ENCODE measurements around the gene SLC23A2.

Gene SLC23A2

DNA sequence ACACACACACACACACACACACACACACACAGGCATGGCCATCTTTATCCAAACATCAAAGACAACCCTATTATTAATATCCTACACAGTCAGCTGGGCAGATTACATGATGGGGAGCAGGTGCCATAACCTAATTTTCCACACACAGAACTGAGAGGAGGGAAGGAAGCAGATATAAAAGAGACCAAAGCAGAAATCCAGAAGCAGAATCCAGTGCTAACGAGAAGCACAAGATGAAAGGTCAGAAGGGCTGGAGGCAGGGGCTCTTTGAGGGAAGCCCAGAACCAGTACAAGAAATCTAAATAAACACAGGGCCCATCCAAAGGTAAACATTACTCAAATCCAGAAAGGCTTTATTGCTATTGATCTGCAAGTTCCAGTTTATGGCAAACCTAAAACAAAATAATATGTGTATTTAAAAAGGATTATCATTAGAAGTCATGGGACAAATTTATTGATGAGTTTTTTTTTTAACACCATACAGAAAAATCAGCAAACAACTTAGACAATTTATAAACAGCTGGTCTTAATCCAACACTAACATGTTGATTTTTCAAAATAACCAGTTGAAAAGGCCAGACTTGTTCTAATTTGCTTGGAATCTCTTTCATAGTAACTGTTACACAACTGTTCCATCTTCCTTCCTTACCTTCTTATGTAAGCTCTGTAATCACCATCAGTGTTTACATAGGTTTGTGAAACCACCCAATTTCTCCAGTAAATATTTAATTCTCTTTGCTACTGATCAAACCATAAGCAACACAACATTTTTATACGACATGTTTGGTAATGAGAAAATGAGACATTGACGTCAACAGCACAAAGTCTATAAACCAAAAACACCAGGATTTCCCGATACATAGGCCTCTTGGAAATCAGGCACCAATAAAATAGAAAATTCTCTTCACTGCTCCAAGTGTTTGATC is 34.2 kb downstream of the SLC23A2 start:
- DNase-seq (ENCODE audit: low read depth) = no peak

DNA sequence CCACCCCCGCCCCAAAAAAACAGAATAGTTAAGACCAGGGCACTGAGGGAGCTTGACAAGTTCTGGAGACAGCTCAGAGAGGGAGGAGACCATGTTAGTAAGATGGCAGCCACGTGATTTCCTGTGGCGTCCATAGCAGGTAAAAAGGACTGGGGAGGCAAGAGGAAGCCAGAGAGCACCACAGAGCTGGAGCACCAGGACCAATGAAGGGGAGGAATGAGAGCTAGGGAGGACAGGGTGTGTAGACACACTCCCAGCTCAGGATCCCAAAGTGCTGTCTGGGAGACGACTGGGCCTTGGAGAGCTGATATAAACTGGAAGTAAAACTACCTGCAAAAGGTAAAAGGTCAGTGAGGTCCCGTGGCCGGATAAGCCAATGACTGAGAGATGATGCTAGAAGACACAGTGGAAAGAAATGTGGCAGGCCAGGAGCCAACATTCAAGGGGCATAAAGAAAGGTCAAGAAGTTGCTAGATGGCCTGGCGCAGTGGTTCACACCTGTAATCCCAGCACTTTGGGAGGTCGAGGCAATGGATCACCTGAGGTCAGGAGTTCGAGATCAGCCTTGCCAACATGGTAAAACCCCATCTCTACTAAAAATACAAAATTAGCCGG is 39.0 kb downstream of the SLC23A2 start:
- DNase-seq (ENCODE audit: low read depth) = no peak

- DNase-seq (ENCODE audit: low read depth) = peak; percentile 86
Observed at GRCh38 chr20:4961746-4962145, 39.6 kb downstream of the SLC23A2 start.

GRCh38 chr20:4959592-4959991 is 41.7 kb downstream of the SLC23A2 start:
- no peak for DNase-seq (ENCODE audit: low read depth)

- peak; percentile 44 for DNase-seq (ENCODE audit: low read depth)
Observed at GRCh38 chr20:4957939-4958362, 43.4 kb downstream of the SLC23A2 start.

DNA sequence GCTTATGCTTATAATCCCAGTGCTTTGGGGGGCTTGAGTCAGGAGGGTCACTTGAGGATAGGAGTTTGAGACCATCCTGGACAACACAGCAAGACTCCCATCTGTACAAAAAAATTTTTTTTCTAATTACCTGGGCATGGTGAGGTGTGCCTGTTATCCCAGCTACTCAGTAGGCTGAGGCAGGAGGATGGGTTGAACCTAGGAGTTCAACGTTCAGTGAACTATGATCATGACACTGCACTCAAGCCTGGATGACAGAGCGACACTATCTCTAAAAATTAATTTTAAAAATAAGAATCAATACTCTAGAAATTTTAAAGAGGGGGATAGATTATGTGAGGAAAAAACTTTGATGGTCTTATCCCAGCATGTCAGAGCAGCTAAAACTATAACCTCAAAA is 44.1 kb downstream of the SLC23A2 start:
- no peak for DNase-seq (ENCODE audit: low read depth)

GRCh38 chr20:4956200-4956810 is 45.0 kb downstream of the SLC23A2 start:
- no peak for DNase-seq (ENCODE audit: low read depth)

GRCh38 chr20:4953881-4954280 is 47.4 kb downstream of the SLC23A2 start:
- DNase-seq (ENCODE audit: low read depth) = no peak

DNA sequence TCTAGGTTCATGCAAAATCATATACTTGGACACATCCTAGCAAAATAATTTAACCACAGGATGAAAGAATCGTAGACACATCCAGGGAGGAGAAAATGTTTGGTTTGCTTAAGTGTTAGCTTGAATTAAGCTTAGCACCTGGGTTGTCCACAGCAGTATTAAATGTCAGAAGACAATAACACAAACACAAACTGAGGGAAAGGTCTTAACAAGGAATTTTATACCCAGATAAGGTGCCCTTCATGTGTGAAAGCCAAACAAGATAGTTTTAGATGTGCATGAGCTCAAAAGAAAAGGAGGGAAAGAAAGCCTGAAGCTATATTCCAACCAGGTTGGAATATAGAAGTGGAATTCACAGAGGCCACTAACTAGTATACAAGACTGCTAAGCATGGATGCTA is 49.1 kb downstream of the SLC23A2 start:
- no peak for DNase-seq (ENCODE audit: low read depth)

DNA sequence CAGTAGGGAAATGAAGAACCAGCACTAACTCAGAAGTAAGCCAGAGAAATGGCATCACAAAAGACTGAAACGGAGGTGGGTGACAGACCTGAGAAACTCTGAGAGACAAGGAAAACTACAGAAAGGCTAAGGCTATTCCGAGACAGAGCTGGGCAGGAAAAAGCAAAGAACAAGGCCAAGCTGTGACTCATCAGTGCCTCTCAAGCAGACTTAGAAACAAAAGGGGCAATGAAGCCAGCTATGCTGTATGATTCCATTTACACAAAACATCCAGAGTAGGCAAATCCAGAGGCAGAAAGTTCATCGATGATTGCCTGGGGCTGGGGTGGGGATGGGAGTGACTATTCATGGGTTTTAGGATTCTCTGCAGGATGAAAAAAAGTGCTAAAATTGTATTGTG is 50.0 kb downstream of the SLC23A2 start:
- DNase-seq (ENCODE audit: low read depth) = peak; percentile 68

DNA sequence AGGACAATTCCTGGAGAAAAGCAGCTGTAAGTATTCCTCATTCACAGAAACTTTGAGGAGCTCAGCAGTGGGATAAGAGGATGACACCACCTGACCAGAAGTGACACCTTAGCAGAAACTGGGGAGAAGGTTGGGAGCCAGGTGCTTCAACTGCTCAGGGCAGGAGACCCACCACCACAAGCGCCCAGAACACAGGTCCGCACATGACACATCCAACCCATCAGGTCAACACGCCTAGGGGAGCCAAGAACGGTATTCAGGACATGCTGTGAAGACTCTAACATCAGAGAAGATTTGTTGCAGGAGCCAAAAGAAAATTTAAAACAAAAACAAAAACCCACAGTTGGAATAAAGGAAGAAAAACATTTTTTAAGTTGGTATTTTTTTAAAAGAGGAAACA is 50.5 kb downstream of the SLC23A2 start:
- DNase-seq (ENCODE audit: low read depth) = no peak

DNA sequence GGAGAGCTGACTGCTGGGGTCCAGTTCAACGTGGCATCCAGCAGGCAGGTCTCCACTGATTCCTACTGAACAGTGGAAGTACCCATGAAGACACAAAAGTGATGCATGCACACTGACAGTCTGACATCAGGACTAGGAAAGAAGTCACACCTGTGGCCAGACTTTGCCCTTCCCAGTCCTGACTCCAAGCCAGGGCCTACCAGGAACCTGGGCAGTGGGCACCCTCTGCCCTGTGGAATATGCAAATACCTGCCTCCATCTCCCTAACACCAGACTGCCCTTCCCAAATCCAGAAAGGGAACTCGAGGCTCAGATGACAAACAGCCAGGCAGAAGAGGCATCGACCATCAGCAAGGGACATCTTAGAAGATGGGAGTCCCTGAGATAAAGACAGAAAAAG is 50.9 kb downstream of the SLC23A2 start:
- DNase-seq (ENCODE audit: low read depth) = no peak

DNA sequence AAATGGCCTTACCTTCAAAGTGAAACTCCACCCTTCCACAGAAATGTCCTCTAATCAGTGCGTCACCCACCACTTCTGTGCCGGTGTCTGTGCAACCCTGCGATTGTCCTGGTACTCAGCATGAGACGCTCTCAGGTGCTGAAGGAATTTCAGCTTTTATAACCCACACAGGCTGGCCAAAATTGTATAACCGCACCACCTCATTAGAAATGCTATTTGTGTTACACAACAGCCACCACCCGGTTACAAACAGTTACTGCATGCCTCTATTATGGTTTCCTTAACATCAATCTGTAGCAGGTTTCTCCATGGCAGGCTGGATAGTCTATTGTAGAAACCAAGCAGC is 51.5 kb downstream of the SLC23A2 start:
- no peak for DNase-seq (ENCODE audit: low read depth)

- no peak for DNase-seq (ENCODE audit: low read depth)
Observed at GRCh38 chr20:4947817-4948559, 53.3 kb downstream of the SLC23A2 start.

DNA sequence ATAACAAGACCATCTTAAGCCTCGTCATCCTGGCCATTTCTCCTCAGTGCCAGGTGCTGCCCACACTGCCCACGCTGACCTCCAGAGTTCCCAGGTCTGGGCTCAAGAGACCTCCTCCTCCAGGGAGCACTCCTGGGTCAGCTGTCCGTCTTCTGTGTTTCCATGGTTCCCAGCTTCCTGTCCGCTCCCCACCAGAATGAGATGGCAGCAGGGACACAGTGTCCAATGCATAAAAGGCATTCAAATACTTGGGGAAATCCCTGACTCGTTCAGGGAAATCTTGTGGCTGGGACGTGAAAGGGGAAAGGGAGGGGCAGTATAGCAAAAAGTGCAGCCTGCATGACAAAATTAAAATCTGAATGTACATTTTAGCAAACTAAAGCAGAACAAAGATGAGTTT is 54.3 kb downstream of the SLC23A2 start:
- no peak for DNase-seq (ENCODE audit: low read depth)

DNA sequence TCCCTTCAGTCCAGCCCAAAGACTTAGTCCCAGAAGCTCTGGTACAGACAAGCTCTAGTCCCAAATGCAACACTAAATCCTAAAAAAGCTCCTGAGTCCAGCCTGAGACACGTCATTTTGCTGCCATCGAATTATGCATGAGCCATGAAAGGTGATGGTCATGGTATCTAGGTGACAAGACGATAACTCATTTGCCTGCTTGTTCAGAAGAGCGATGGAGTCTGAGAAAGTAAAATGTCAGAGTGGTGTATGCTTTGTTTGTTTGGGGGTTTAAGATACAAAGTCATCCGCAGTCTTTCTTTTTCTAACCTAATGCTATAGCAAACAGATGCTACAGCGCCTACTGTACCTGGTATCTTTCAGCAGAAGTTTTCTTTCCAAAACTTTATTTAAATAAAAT is 54.7 kb downstream of the SLC23A2 start:
- DNase-seq (ENCODE audit: low read depth) = no peak

GRCh38 chr20:4944518-4945313 is 56.6 kb downstream of the SLC23A2 start:
- DNase-seq (ENCODE audit: low read depth) = no peak

DNA sequence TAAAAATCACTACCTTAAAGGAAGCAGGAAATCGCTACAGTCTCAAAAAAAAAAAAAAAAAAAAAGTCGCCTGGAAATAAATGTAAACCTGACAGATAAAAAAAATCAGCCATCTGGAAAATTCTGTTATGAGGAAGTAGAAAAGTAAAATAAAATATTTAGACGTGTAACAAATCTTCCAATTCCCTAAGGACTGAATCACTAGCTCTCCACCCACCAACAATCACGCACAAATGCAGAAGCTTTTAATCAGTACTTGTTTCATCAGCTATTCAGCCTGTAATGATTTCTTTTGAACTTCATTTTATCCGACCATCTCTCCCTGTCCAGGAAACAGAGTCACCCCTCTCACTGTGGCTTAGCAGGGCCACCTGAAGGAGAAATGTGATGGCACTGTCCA is 59.0 kb downstream of the SLC23A2 start:
- DNase-seq (ENCODE audit: low read depth) = no peak

GRCh38 chr20:4937407-4938319 is 63.6 kb downstream of the SLC23A2 start:
- DNase-seq (ENCODE audit: low read depth) = no peak

DNA sequence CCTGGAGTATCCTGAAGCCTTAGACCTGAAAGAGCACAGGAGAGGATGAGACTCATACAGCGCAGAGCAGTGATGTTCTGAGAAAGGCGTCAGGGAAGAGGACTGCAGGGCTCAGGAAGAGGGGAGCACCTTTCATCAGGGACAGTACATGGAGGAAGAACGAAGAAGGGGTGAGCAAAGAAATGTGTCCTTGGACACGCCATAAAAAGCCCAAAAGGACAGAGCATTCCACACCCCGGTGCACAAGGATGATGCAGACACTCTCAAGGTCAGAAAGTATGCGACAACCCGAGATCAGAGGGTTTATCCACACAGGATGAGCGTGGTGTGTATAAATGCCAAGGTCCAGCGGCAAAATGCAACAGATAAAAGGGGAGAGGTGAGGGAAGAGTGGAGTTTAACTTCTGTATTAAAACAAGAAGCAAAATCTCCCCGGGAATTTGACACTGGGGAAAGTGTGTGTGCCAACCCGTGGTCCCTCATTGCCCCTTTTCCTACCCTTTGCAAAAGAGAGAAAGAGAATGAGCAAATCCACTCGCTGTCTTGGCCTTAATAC is 64.4 kb downstream of the SLC23A2 start:
- DNase-seq (ENCODE audit: low read depth) = no peak

Data from non-pigmented ciliary epithelial cell (primary cell).